AG09309 (cell line): ENCODE measurements around the gene ZFP62.

Experiments used
- DNase-seq: peaks from one replicate; pipeline ENCODE4 v3.0.0-alpha.2; 2010; ENCODE audit warnings: low read depth
- H3K4me3 ChIP-seq: 2 replicates; pipeline ENCODE4 v1.5.1; 2011; ENCODE audit warnings: mild to moderate bottlenecking, low read depth, low read length, moderate library complexity; ENCODE audit not compliant: control insufficient read depth
- CTCF ChIP-seq: IDR thresholded peaks from 2 replicates; pipeline ENCODE4 v1.5.1; 2011; ENCODE audit warnings: mild to moderate bottlenecking, low read depth, low read length, inconsistent platforms; ENCODE audit not compliant: insufficient read depth, control insufficient read depth; ENCODE audit errors: missing control alignments

Gene ZFP62

GRCh38 chr5:180824630-180825476, 36.2 kb downstream of the ZFP62 start:
- H3K4me3 ChIP-seq, result no peak overlapping the region
- DNase-seq, result no peak
- no peak for TF ChIP-seq CTCF

- no peak for TF ChIP-seq CTCF
- DNase-seq, result no peak
Measured at GRCh38 chr5:180823940-180824629, 37.0 kb downstream of the ZFP62 start.

GRCh38 chr5:180823346-180823745, 37.7 kb downstream of the ZFP62 start:
- DNase-seq, result no peak
- TF ChIP-seq CTCF, result no peak
- no peak overlapping the region for H3K4me3 ChIP-seq

More at GRCh38 chr5:180823940-180824629, 37.0 kb downstream of the ZFP62 start:
- H3K4me3 ChIP-seq, result no peak overlapping the region

GRCh38 chr5:180821538-180821937, 39.5 kb downstream of the ZFP62 start:
- no peak overlapping the region for H3K4me3 ChIP-seq
- DNase-seq, result no peak
- no peak for TF ChIP-seq CTCF

- DNase-seq, result no peak
- TF ChIP-seq CTCF, result no peak
- H3K4me3 ChIP-seq, result no peak overlapping the region
Measured at GRCh38 chr5:180820788-180821321, 40.2 kb downstream of the ZFP62 start.

- DNase-seq, result no peak
- H3K4me3 ChIP-seq, result no peak overlapping the region
- no peak for TF ChIP-seq CTCF
Measured at GRCh38 chr5:180818677-180819341, 42.3 kb downstream of the ZFP62 start.
